ENCODE data around the gene IMPG2.

- TF ChIP-seq POLR2A (IDR thresholded peaks at IDR 0.05): no peak
- TF ChIP-seq CTCF (IDR thresholded peaks at IDR 0.05): no peak
Observed at GRCh38 chr3:101281521-101282030, 38.8 kb downstream of the IMPG2 start.

Data from lower leg skin (tissue), 3 donors.